ENCODE results near the gene EMC1. TPM values are rescaled to one million over a fixed set of nuclear protein-coding genes. Genes with fewer than 3 reads are reported as not detected.

Gene EMC1
- total and polyA plus RNA-seq, 9 donors: 15.0 to 53.9 (median 34.4) TPM

DNA sequence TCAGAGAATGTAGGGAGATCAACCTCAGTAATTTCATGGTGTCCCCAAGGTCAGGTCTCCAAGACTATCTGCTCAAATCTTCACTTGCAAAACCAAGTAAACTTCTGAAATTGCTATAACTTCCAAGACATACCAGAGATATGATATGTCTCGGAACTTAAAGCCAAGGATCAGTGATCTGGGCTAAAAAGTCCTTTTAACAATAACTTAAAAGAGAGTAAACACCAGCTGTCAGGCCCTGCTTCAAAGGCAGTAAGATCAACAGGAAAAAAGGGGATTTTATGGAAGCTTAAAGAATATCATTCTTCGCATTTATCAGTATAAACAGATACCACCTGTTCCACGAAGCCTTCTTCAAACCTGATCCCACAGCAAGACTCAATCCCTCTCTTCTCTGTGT, 55.0 kb downstream of the EMC1 start:
- Histone ChIP-seq H3K4me1 (ENCODE audit: insufficient read depth) (no peaks in the 10 kb centered on the region), H3K27ac (no peak overlapping the region), H3K4me3 (no peak overlapping the region), H3K9me3 (no peaks in the 10 kb centered on the region), H3K27me3 (no peaks in the 10 kb centered on the region), H3K36me3 (no peaks in the 10 kb centered on the region)
- TF ChIP-seq, protein P1, sequence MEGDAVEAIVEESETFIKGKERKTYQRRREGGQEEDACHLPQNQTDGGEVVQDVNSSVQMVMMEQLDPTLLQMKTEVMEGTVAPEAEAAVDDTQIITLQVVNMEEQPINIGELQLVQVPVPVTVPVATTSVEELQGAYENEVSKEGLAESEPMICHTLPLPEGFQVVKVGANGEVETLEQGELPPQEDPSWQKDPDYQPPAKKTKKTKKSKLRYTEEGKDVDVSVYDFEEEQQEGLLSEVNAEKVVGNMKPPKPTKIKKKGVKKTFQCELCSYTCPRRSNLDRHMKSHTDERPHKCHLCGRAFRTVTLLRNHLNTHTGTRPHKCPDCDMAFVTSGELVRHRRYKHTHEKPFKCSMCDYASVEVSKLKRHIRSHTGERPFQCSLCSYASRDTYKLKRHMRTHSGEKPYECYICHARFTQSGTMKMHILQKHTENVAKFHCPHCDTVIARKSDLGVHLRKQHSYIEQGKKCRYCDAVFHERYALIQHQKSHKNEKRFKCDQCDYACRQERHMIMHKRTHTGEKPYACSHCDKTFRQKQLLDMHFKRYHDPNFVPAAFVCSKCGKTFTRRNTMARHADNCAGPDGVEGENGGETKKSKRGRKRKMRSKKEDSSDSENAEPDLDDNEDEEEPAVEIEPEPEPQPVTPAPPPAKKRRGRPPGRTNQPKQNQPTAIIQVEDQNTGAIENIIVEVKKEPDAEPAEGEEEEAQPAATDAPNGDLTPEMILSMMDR (IDR thresholded peaks at IDR 0.05): no peak
- TF ChIP-seq EP300 (IDR thresholded peaks at IDR 0.05) (no peak), POLR2A (IDR thresholded peaks at IDR 0.05) (no peak)
- intact Hi-C loops (cut with DNase I): no loop called here
- WGBS, 3 donors: 38 to 69% (median 54%) methylated on average over 3 of the region's 3 CpGs
- DNase-seq: no peak

DNA sequence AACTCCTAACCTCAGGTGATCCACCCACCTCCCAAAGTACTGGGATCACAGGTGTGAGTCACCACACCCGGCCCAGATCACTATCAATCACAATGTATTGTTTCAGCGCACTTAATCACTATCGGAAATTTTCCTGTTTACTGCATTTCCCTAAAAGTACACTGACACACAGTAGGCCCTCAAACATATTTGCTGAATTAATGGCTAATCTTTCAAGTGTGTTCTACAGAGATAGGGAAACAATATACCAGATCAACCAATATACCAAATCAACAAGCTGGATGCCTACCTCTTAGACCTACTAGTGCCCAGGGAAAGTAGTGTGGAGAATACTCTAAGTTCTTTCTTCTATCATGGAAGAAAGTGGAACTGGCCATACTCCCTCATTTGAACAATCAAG, 58.3 kb downstream of the EMC1 start:
- DNase-seq: no peak
- no peaks in the 10 kb centered on the region for H3K4me1 ChIP-seq (ENCODE audit: insufficient read depth)
- H3K36me3 ChIP-seq: no peaks in the 10 kb centered on the region
- TF ChIP-seq, protein P1 (IDR thresholded peaks at IDR 0.05): no peak
- TF ChIP-seq EP300 (IDR thresholded peaks at IDR 0.05): no peak
- H3K27ac ChIP-seq: no peak overlapping the region
- intact Hi-C loops (cut with DNase I): no loop called here
- 89 to 95% (median 94%) methylated on average over 3 of the region's 3 CpGs for WGBS, 3 donors
- no peak overlapping the region for H3K4me3 ChIP-seq
- H3K9me3 ChIP-seq: no peaks in the 10 kb centered on the region
- no peaks in the 10 kb centered on the region for H3K27me3 ChIP-seq

DNA sequence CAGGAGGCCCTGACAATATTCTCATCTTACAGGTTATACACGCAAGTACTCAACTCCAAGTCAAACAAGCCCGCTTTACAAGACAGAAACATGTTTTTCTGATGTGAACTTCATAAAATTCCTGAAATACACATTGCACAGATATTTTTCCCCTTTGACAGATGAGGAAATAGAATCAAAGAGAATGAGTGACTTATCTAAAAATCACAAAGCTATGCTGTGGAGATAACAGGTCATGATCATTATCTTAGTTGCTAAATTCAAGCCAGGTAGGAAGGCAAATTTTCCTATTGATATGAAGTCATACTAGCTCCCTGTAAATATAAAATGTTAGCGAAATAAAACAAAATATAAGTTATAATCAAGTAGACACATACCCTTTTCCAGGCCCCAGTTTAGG, 59.5 kb downstream of the EMC1 start:
- Histone ChIP-seq H3K27ac (no peak overlapping the region), H3K36me3 (no peaks in the 10 kb centered on the region), H3K4me1 (ENCODE audit: insufficient read depth) (no peaks in the 10 kb centered on the region), H3K9me3 (no peaks in the 10 kb centered on the region), H3K27me3 (no peaks in the 10 kb centered on the region), H3K4me3 (no peak overlapping the region)
- 95 to 97% (median 95%) methylated on average over 3 of the region's 3 CpGs for WGBS, 3 donors
- intact Hi-C loops (cut with DNase I): no loop called here
- TF ChIP-seq, protein P1 (IDR thresholded peaks at IDR 0.05): no peak
- TF ChIP-seq POLR2A (IDR thresholded peaks at IDR 0.05) (no peak), EP300 (IDR thresholded peaks at IDR 0.05) (no peak)
- no peak for DNase-seq

DNA sequence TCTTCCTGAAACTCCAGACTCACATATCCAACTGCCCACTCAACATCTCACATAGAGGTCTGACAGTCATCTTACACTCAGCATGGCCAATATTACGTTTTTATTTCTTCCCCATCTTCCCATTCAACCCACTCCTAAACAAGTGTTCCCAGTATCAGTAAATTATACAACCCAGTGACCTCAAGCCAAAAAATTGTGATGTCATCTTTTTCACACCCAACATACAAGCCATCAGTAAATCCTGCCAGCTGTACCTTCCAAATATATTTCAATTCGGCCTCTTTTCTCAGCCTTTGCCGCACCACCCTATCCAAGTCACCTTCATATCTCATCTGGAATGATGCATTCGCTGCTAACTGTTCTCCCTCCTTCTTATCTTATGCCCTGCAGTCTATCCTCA, 60.9 kb downstream of the EMC1 start:
- Histone ChIP-seq H3K9me3 (no peaks in the 10 kb centered on the region), H3K4me1 (ENCODE audit: insufficient read depth) (no peaks in the 10 kb centered on the region), H3K27ac (no peak overlapping the region), H3K36me3 (no peaks in the 10 kb centered on the region), H3K27me3 (no peaks in the 10 kb centered on the region), H3K4me3 (no peak overlapping the region)
- intact Hi-C loops (cut with DNase I): no loop called here
- WGBS, 3 donors: 86 to 91% (median 90%) methylated on average over 4 of the region's 4 CpGs
- no peak for TF ChIP-seq EP300 (IDR thresholded peaks at IDR 0.05)
- no peak for TF ChIP-seq POLR2A (IDR thresholded peaks at IDR 0.05)
- TF ChIP-seq, protein P1 (IDR thresholded peaks at IDR 0.05): no peak
- DNase-seq: no peak

DNA sequence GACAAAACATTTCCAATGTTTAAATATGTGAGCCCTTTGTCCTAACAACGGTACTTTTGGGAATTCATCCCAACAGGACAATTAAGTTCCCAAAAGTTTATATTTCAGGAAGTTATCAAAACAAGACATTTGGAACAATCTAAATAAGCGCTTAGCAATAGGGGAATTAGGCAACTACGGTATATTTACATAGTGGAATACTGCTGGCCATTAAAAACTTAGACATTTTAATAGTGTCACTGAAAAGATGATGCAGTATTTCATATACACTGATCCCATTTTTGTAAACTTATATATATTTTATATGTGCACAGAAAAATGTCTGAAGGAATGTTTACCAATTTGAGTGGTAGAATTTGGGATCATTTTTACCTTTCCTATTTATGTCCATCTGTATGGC, 62.1 kb downstream of the EMC1 start:
- intact Hi-C loops (cut with DNase I): loop anchor here in 1 of 4 donors (10.0 kb wide), 1 partner anchor 46 kb away; no protein-coding TSS in a partner anchor
- TF ChIP-seq EP300 (IDR thresholded peaks at IDR 0.05) (no peak), POLR2A (IDR thresholded peaks at IDR 0.05) (no peak)
- TF ChIP-seq, protein P1 (IDR thresholded peaks at IDR 0.05): no peak
- Histone ChIP-seq H3K36me3 (no peaks in the 10 kb centered on the region), H3K9me3 (no peaks in the 10 kb centered on the region), H3K27ac (no peak overlapping the region), H3K4me3 (no peak overlapping the region), H3K27me3 (no peaks in the 10 kb centered on the region), H3K4me1 (ENCODE audit: insufficient read depth) (no peaks in the 10 kb centered on the region)
- DNase-seq: no peak
- 60 to 75% (median 72%) methylated on average over 3 of the region's 3 CpGs for WGBS, 3 donors

Data from ovary (tissue), 9 donors.